Neural progenitor cell (in vitro differentiated cells): ENCODE results near the gene JADE3. TPM values are rescaled to one million over a fixed set of nuclear protein-coding genes. Genes with fewer than 3 reads are reported as not detected.

Experiments used
- DNase-seq: peaks from one replicate; pipeline ENCODE4 v3.0.0-alpha.2; 2016; ENCODE audit warnings: low spot score
- H2AFZ ChIP-seq: fragments of 200-600 bp; sonication (generic); replicated peaks from 2 replicates; pipeline ENCODE4 v1.6.1; 2016; ENCODE audit warnings: antibody characterized with exemption
- H3F3A ChIP-seq: fragments of 200-600 bp; sonication (generic); 2 replicates; pipeline ENCODE4 v1.6.1; 2016; ENCODE audit warnings: antibody characterized with exemption, low read depth
- H3K27ac ChIP-seq: fragments of 200-600 bp; sonication (generic); 2 replicates; pipeline ENCODE4 v1.5.1; 2016; ENCODE audit warnings: mild to moderate bottlenecking
- H3K27me3 ChIP-seq: fragments of 200-600 bp; sonication (generic); 2 replicates; pipeline ENCODE4 v1.6.1; 2016; ENCODE audit warnings: mild to moderate bottlenecking, moderate library complexity
- H3K36me3 ChIP-seq: fragments of 200-600 bp; sonication (generic); 2 replicates; pipeline ENCODE4 v1.5.1; 2016
- H3K4me1 ChIP-seq: fragments of 200-600 bp; sonication (generic); 2 replicates; pipeline ENCODE4 v1.6.1; 2016; ENCODE audit warnings: mixed run types
- H3K4me2 ChIP-seq: fragments of 200-600 bp; sonication (generic); 2 replicates; pipeline ENCODE4 v1.6.1; 2016
- H3K4me3 ChIP-seq: fragments of 200-600 bp; sonication (generic); 2 replicates; pipeline ENCODE4 v1.5.1; 2016
- H3K79me2 ChIP-seq: fragments of 200-600 bp; sonication (generic); 2 replicates; pipeline ENCODE4 v1.6.1; 2016; ENCODE audit warnings: low read depth
- H3K9ac ChIP-seq: fragments of 200-600 bp; sonication (generic); 2 replicates; pipeline ENCODE4 v1.6.1; 2016
- H3K9me3 ChIP-seq: fragments of 200-600 bp; sonication (generic); 2 replicates; pipeline ENCODE4 v1.5.1; 2016; ENCODE audit warnings: low read depth
- H4K20me1 ChIP-seq: fragments of 200-600 bp; sonication (generic); 2 replicates; pipeline ENCODE4 v1.6.1; 2016; ENCODE audit warnings: low read depth
- H3K27ac Mint-ChIP-seq: 3 replicates; pipeline ENCODE4 v1.8.0; 2021; ENCODE audit warnings: mixed read lengths
- H3K27me3 Mint-ChIP-seq: 2 replicates; pipeline ENCODE4 v1.8.0; 2022; ENCODE audit warnings: low read depth, mild to moderate bottlenecking, inconsistent platforms, moderate library complexity, mixed read lengths; ENCODE audit not compliant: insufficient read depth
- H3K36me3 Mint-ChIP-seq: 3 replicates; pipeline ENCODE4 v1.8.0; 2021; ENCODE audit warnings: mixed read lengths
- H3K4me1 Mint-ChIP-seq: 3 replicates; pipeline ENCODE4 v1.8.0; 2021; ENCODE audit warnings: mixed read lengths
- H3K4me3 Mint-ChIP-seq: 3 replicates; pipeline ENCODE4 v1.8.0; 2021; ENCODE audit warnings: mild to moderate bottlenecking, moderate library complexity, mixed read lengths
- H3K9me3 Mint-ChIP-seq: 3 replicates; pipeline ENCODE4 v1.8.0; 2020; ENCODE audit warnings: mixed read lengths
- EZH2 ChIP-seq: fragments of 200-600 bp; sonication (generic); IDR thresholded peaks from 2 replicates; pipeline ENCODE4 v1.6.1; 2017; ENCODE audit warnings: antibody characterized with exemption, mild to moderate bottlenecking, moderate library complexity
- EZH2phosphoT487 ChIP-seq: fragments of 200-600 bp; sonication (generic); IDR thresholded peaks from 2 replicates; pipeline ENCODE4 v1.6.1; 2017; ENCODE audit warnings: antibody characterized with exemption
- total RNA-seq: library from RNA; depleted of rRNA; stranded (reverse); fragments of >200 nt; gene quantifications from 2 replicates; pipeline ENCODE4 v1.2.3, GENCODE V29; 2015; ENCODE audit warnings: low replicate concordance
- TF ChIP-seq, protein P1 (sequence below): fragments of 200-600 bp; sonication (generic); IDR thresholded peaks from 2 replicates; pipeline ENCODE4 v1.5.1; 2017; ENCODE audit warnings: antibody characterized with exemption, mild to moderate bottlenecking

JADE3 gene
- total RNA-seq, 1 donor from 2014 or later = 28.1 TPM

- Histone ChIP-seq H3K36me3 (no peaks in the 10 kb centered on the region), H3K4me1 (no peaks in the 10 kb centered on the region), H3K4me3 (no peak overlapping the region), H3K4me2 (no peak overlapping the region), H3K9me3 (no peaks in the 10 kb centered on the region), H3F3A (no peaks in the 10 kb centered on the region), H3K79me2 (no peaks in the 10 kb centered on the region), H3K27ac (no peak overlapping the region), H3K27me3 (no peaks in the 10 kb centered on the region), H2AFZ (no peak overlapping the region), H3K9ac (no peak overlapping the region), H4K20me1 (no peaks in the 10 kb centered on the region)
- TF ChIP-seq, protein P1, sequence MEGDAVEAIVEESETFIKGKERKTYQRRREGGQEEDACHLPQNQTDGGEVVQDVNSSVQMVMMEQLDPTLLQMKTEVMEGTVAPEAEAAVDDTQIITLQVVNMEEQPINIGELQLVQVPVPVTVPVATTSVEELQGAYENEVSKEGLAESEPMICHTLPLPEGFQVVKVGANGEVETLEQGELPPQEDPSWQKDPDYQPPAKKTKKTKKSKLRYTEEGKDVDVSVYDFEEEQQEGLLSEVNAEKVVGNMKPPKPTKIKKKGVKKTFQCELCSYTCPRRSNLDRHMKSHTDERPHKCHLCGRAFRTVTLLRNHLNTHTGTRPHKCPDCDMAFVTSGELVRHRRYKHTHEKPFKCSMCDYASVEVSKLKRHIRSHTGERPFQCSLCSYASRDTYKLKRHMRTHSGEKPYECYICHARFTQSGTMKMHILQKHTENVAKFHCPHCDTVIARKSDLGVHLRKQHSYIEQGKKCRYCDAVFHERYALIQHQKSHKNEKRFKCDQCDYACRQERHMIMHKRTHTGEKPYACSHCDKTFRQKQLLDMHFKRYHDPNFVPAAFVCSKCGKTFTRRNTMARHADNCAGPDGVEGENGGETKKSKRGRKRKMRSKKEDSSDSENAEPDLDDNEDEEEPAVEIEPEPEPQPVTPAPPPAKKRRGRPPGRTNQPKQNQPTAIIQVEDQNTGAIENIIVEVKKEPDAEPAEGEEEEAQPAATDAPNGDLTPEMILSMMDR = no peak
- TF ChIP-seq EZH2 (no peak), EZH2phosphoT487 (no peak)
- peaks cover 1% of the 10 kb centered on the region for H3K36me3 Mint-ChIP-seq
- no peaks in the 10 kb centered on the region for H3K4me1 Mint-ChIP-seq
- H3K27ac Mint-ChIP-seq = no peak overlapping the region
- no peak for DNase-seq
- H3K27me3 Mint-ChIP-seq = no peaks in the 10 kb centered on the region
- H3K9me3 Mint-ChIP-seq = no peaks in the 10 kb centered on the region
- no peak overlapping the region for H3K4me3 Mint-ChIP-seq
Measured at GRCh38 chrX:47059142-47059874, 147.1 kb downstream of the JADE3 start.

DNA sequence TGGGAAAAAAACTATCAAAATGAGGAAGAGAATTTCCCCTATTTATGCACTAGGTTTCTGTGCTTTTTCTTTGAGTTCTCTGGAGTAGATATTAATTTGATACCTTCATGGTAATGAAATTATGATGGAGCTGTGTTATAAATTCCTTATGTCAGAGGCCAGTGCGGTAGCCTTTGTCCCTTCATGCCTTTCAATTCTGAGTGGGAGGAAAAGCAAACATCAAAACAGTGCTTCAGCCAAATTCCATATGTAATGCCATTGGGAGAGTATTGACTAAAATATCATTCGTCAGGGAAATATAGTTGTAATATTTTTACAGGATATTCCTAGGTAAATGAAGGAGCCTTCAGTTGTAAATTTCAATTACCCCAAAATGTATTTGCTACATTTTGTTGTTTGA, 148.5 kb downstream of the JADE3 start:
- Mint-ChIP-seq H3K36me3 (peaks cover 1% of the 10 kb centered on the region), H3K4me1 (no peaks in the 10 kb centered on the region), H3K4me3 (no peak overlapping the region), H3K27me3 (no peaks in the 10 kb centered on the region), H3K9me3 (no peaks in the 10 kb centered on the region), H3K27ac (no peak overlapping the region)
- Histone ChIP-seq H2AFZ (no peak overlapping the region), H3K9me3 (no peaks in the 10 kb centered on the region), H4K20me1 (no peaks in the 10 kb centered on the region), H3K27ac (no peak overlapping the region), H3K4me3 (no peak overlapping the region), H3K4me1 (no peaks in the 10 kb centered on the region), H3K27me3 (no peaks in the 10 kb centered on the region), H3K79me2 (no peaks in the 10 kb centered on the region), H3F3A (no peaks in the 10 kb centered on the region), H3K9ac (no peak overlapping the region), H3K36me3 (no peaks in the 10 kb centered on the region), H3K4me2 (no peak overlapping the region)
- no peak for TF ChIP-seq EZH2phosphoT487
- TF ChIP-seq, protein P1 = no peak
- TF ChIP-seq EZH2 = no peak
- no peak for DNase-seq

DNA sequence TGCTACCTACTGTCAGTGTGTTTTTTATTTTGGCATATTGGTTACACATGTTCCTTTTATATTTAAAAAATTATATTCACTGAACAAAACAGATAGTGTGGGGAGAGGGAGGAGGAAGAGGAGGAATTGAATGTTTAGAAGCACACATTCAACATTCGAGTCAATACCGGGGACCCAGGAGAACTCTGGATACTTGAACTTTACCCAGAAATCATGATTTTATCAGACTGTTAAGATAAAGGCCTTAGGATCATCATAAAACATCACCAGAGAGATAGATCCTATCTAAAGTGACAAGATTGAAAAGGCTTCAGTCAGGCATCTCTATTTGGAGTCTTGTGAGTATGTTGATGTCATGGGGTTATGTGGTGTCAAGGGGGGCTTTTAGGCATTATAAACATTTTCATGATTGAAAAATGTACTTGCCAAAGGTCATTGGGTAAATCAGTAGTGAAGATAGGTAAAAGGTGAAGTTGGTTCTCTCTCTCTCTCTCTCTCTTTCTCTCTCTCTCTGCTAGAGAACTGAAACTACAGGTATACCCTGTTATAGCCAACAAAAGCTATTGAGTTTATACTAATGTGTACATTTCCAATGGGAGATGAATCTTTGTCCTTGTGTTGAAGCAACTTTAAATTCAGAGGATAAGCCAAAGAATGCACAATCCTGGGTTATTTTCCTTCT, 149.2 kb downstream of the JADE3 start:
- Mint-ChIP-seq H3K27me3 (no peaks in the 10 kb centered on the region), H3K4me1 (no peaks in the 10 kb centered on the region), H3K9me3 (no peaks in the 10 kb centered on the region), H3K4me3 (no peak overlapping the region), H3K36me3 (peaks cover 1% of the 10 kb centered on the region), H3K27ac (no peak overlapping the region)
- H3K79me2 ChIP-seq = no peaks in the 10 kb centered on the region
- H3K4me3 ChIP-seq = no peak overlapping the region
- no peaks in the 10 kb centered on the region for H4K20me1 ChIP-seq
- no peaks in the 10 kb centered on the region for H3K9me3 ChIP-seq
- no peaks in the 10 kb centered on the region for H3K36me3 ChIP-seq
- no peaks in the 10 kb centered on the region for H3K27me3 ChIP-seq
- no peak overlapping the region for H2AFZ ChIP-seq
- H3K4me2 ChIP-seq = no peak overlapping the region
- H3F3A ChIP-seq = no peaks in the 10 kb centered on the region
- TF ChIP-seq, protein P1 = no peak
- TF ChIP-seq EZH2 (no peak), EZH2phosphoT487 (no peak)
- no peak overlapping the region for H3K27ac ChIP-seq
- no peak overlapping the region for H3K9ac ChIP-seq
- H3K4me1 ChIP-seq = no peaks in the 10 kb centered on the region
- DNase-seq = no peak
